RWPE1 (cell line): ENCODE data around the gene ESPNL.
"Not testable (repeated sequence)": the region's sequence is repeated elsewhere in the genome, so short reads cannot be mapped to it uniquely, and the experiment has no call there.

Source experiments
- CTCF ChIA-PET: fragments of 350-600 bp; sonication (Branson Sonifier 250); formaldehyde crosslinking; extraction: SDS; loops from one replicate; lab custom pipeline; 2021; lab: Yijun Ruan, JAX
- POLR2A ChIA-PET: fragments of 400-600 bp; formaldehyde crosslinking; extraction: SDS; loops from one replicate; lab custom pipeline; 2020; ENCODE audit warnings: antibody characterized with exemption; ENCODE audit not compliant: low non-redundant PET; lab: Yijun Ruan, JAX
- DNase-seq: peaks from one replicate; pipeline ENCODE4 v3.0.0; 2012; ENCODE audit warnings: low spot score
- H3K27ac ChIP-seq: fragments of 450-650 bp; 2 replicates; pipeline ENCODE4 v1.5.1; 2017
- TF ChIP-seq, protein P1 (sequence below): fragments of 450-650 bp; conservative IDR thresholded peaks from 2 replicates; pipeline ENCODE4 v1.5.1; 2017; ENCODE audit warnings: low read depth, mild to moderate bottlenecking

The ESPNL gene

GRCh38 chr2:238066218-238066617 lies 33.9 kb upstream of the ESPNL start:
- H3K27ac ChIP-seq = no peak overlapping the region
- DNase-seq = no peak
- TF ChIP-seq, protein P1, sequence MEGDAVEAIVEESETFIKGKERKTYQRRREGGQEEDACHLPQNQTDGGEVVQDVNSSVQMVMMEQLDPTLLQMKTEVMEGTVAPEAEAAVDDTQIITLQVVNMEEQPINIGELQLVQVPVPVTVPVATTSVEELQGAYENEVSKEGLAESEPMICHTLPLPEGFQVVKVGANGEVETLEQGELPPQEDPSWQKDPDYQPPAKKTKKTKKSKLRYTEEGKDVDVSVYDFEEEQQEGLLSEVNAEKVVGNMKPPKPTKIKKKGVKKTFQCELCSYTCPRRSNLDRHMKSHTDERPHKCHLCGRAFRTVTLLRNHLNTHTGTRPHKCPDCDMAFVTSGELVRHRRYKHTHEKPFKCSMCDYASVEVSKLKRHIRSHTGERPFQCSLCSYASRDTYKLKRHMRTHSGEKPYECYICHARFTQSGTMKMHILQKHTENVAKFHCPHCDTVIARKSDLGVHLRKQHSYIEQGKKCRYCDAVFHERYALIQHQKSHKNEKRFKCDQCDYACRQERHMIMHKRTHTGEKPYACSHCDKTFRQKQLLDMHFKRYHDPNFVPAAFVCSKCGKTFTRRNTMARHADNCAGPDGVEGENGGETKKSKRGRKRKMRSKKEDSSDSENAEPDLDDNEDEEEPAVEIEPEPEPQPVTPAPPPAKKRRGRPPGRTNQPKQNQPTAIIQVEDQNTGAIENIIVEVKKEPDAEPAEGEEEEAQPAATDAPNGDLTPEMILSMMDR = no peak
- CTCF ChIA-PET = no interaction called here
- POLR2A ChIA-PET = no interaction called here

- CTCF ChIA-PET = interaction anchor here (1.1 kb wide), 1 partner anchor 886 kb away, joined by 3 read pairs; no protein-coding TSS in a partner anchor
- DNase-seq, H3K27ac ChIP-seq, POLR2A ChIA-PET: not testable (repeated sequence)
These were observed 33.4 kb upstream of the ESPNL start for GRCh38 chr2:238066718-238067117.

DNA sequence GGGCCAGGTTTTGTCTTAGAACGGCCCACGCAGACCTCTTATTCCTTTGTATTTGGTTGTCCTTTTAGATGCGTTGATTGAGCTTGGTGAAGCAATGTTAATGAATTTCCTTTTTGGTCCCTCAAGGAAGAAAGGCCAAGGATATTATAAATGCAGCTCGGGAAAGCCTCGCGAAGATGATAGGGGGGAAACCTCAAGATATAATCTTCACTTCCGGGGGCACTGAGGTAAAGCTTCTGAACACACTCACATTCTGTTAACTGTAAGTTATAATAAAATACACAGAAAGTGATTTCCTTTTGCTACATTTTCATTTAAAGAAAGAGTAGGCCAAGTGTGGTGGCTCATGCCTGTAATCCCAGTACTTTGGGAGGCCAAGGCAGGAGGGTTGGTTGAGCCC lies 32.2 kb upstream of the ESPNL start:
- no peak overlapping the region for H3K27ac ChIP-seq
- DNase-seq = no peak
- CTCF ChIA-PET = no interaction called here
- POLR2A ChIA-PET = no interaction called here
- TF ChIP-seq, protein P1 = no peak

DNA sequence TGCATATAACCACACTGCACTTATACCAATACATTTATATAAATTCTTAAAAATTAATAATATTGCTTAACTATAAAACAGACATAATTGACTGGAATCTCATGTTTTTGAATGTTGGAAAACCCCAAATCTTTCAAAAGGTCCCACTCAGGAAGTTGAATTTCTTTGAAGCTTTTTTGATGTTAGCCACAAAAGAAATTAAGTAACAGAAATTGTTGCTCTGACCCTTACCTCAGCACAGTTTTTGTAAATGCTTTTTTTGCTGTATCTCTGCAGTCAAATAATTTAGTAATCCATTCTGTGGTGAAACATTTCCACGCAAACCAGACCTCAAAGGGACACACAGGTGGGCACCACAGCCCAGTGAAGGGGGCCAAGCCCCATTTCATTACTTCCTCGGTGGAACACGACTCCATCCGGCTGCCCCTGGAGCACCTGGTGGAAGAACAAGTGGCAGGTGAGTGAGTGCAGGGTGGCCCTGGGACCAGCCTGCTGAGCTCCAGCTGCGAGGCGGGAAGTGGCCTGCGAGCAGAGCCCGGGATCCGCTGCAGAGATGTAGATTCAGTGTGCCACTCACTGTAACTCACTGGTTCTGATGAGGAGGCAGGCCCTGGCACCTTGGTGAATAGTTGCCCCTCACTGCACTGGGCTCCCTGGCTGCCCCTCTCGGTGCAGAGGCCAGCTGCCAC lies 31.0 kb upstream of the ESPNL start:
- CTCF ChIA-PET = no interaction called here

DNA sequence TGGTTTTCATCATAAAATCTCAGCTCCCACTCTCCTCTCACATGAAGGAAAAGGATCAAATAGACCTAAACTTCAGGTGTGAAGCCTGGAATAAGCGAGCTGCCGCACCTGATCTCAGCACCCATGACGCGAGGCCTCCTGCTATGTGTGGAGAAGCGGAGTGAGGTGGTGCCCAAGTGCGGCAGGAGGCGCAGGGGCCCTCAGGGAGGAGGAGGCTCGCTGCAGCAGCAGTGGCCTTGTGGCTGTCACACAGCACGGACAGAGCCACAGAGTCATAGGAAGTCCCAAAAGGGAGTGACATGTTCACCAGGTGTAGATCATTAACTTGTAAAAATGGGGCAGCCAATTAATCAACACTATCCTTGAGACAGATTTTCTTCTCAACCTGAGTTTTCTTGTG lies 30.3 kb upstream of the ESPNL start:
- CTCF ChIA-PET = interaction anchor here (0.5 kb wide), 1 partner anchor 95 kb away, joined by 4 read pairs; no protein-coding TSS in a partner anchor

More for the DNA sequence above, 31.0 kb upstream of the ESPNL start:
- DNase-seq = no peak
- POLR2A ChIA-PET = no interaction called here
- TF ChIP-seq, protein P1 = no peak
- no peak overlapping the region for H3K27ac ChIP-seq

GRCh38 chr2:238075397-238075796 lies 24.7 kb upstream of the ESPNL start:
- no peak for DNase-seq
- no peak overlapping the region for H3K27ac ChIP-seq
- TF ChIP-seq, protein P1 = no peak
- ChIA-PET CTCF (no interaction called here), POLR2A (no interaction called here)

More for the DNA sequence above, 30.3 kb upstream of the ESPNL start:
- POLR2A ChIA-PET = no interaction called here
- TF ChIP-seq, protein P1 = no peak
- DNase-seq = no peak
- H3K27ac ChIP-seq = no peak overlapping the region

DNA sequence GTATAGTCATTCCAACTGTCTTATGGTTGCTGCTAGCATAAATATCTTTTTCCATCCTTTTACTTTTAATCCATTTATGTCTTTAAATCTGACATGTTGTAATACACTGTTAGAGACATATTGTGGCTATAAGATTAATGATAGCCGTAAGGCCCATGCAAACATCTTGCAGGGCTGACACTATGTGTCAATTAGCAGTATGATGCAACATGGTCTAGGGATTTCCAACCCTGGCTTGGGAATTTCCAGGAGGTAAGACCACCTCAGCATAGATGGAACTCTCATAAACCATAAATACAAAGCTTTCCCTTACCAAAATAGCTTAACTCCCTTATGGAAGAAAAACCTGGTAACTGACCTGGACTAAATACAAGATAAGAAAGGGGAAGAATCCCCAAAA lies 22.8 kb upstream of the ESPNL start:
- TF ChIP-seq, protein P1 = no peak
- ChIA-PET POLR2A (no interaction called here), CTCF (interaction anchor here (0.7 kb wide), 1 partner anchor 108 kb away, joined by 4 read pairs; no protein-coding TSS in a partner anchor)
- DNase-seq = no peak
- H3K27ac ChIP-seq = no peak overlapping the region
